ENCODE results near the gene ST6GAL1.

DNA sequence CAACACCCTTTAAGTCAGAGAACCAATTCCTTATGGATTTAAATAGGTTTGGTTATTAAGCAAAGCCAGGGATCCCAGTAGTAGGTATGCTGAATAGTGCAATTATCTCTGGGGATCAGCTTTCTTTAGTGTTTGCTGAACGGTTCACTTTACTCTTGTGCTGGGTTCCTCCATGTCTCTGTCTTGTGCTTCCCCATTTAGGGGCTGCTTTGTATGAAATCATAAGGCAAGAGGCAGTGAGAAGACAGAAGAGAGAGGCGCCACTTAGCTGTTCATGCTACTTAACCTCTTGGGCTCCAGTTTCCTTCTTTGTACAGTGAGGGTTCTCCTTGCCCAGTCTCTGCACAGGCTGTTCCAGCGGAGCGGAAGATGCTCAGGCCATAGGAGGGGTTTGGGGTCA lies 3.5 kb downstream of the ST6GAL1 start:
- TF ChIP-seq, protein P1, sequence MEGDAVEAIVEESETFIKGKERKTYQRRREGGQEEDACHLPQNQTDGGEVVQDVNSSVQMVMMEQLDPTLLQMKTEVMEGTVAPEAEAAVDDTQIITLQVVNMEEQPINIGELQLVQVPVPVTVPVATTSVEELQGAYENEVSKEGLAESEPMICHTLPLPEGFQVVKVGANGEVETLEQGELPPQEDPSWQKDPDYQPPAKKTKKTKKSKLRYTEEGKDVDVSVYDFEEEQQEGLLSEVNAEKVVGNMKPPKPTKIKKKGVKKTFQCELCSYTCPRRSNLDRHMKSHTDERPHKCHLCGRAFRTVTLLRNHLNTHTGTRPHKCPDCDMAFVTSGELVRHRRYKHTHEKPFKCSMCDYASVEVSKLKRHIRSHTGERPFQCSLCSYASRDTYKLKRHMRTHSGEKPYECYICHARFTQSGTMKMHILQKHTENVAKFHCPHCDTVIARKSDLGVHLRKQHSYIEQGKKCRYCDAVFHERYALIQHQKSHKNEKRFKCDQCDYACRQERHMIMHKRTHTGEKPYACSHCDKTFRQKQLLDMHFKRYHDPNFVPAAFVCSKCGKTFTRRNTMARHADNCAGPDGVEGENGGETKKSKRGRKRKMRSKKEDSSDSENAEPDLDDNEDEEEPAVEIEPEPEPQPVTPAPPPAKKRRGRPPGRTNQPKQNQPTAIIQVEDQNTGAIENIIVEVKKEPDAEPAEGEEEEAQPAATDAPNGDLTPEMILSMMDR (IDR thresholded peaks at IDR 0.05; ENCODE audit: insufficient read depth, low read depth, low read length) = no peak
- TF ChIP-seq EZH2 (IDR thresholded peaks at IDR 0.05; ENCODE audit: insufficient read depth, low read length) = no peak

Data from astrocyte (in vitro differentiated cells and primary cell).